Transverse colon (tissue), 4 donors: ENCODE measurements around the gene SYDE2.

Experiments
- CTCF ChIP-seq, 5 experiments: fragments of 200-600 bp in 3 of 5; fragments of 450-650 bp in 2 of 5; sonication (generic) in 3 of 5; IDR thresholded peaks; 1 replicate in 2 of 5; 2 replicates in 3 of 5; pipeline ENCODE4 v1.5.1; 2016 to 2017; ENCODE audit warnings: antibody characterized with exemption in 5 of 5, inconsistent platforms in 3 of 5, mild to moderate bottlenecking in 2 of 5, moderate library complexity in 1 of 5
- EP300 ChIP-seq: sonication (generic); formaldehyde crosslinking; IDR thresholded peaks from one replicate; pipeline ENCODE4 v1.6.1; 2017; ENCODE audit warnings: antibody characterized with exemption, low read depth
- POLR2A ChIP-seq: fragments of 450-650 bp; IDR thresholded peaks from one replicate; pipeline ENCODE4 v1.6.1; 2016; ENCODE audit warnings: antibody characterized with exemption, mild to moderate bottlenecking, moderate library complexity
- POLR2AphosphoS5 ChIP-seq, 3 donors: sonication (generic); formaldehyde crosslinking; IDR thresholded peaks; one replicate each; pipeline ENCODE4 v1.6.1; 2016; ENCODE audit warnings: antibody characterized with exemption in 3 of 3

DNA sequence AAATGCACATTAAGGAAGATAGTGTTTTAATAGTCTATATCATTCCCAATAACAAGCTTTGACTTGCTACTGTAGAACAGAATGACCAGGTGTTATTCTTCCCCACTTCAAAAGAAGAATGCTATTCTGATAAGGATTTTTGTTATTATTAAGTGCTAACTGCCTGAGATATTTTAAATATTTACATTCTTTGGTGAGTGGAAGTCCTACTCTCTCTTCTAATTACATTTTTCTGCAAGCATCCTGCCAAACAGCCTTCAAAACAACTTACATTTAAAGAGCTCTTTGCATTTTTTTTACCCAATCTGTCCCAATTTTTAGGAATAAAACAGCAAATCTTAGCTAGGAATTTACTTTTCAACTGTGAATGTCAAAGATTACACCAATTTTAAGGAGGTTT is 23.5 kb upstream of the SYDE2 start:
- no peak for TF ChIP-seq CTCF (IDR thresholded peaks at IDR 0.05)
- TF ChIP-seq EP300 = no peak
- no peak for TF ChIP-seq POLR2A
- no peak for TF ChIP-seq POLR2AphosphoS5 (IDR thresholded peaks at IDR 0.05)
